ENCODE data around the gene PAXX. TPM values are rescaled to one million over a fixed set of nuclear protein-coding genes. Genes with fewer than 3 reads are reported as not detected.

Gene PAXX, protein sequence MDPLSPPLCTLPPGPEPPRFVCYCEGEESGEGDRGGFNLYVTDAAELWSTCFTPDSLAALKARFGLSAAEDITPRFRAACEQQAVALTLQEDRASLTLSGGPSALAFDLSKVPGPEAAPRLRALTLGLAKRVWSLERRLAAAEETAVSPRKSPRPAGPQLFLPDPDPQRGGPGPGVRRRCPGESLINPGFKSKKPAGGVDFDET
- polyA plus RNA-seq (2013, experiment 1 of 2; ENCODE audit: insufficient read length), result 28.6 TPM
- 32.1 TPM for polyA plus RNA-seq (2013, experiment 2 of 2; ENCODE audit: insufficient read length)

DNA sequence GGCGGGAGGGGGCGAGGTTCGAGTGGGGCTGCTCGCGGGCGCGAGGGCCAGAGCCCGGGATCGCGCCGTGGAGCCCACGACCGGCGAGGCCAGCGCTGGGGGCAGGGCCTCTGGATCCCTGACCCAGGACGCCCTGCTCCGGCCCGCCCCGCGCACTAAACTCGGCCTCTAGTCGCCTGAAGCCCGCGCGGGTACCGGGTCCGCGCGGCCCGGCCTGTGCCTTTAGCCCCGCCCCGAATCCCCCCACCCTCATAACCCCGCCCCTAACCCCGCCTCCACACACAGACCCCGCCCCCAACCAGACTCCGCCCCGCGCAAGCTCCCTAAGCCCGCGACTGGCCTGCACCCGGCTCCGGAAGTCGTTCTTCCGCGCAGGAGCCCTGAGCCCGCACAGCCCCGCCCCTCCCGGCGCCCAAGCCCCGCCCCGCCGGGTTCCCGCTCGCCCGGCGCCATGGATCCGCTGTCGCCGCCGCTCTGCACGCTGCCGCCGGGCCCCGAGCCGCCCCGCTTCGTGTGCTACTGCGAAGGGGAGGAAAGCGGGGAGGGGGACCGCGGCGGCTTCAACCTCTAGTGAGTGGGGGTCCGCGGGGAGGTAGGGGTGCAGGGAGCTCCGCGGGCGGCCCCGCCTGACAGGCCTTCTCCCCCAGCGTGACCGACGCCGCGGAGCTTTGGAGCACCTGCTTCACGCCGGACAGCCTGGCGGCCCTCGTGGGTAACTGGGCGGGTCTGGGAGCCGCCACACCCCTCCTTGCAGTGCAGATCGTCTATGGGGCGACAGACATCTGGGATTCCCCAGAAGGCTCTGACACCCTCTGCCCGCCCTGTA is at the start of gene PAXX:
PAXX (plus strand) TSS at position 430 of the 826 bp plus-strand sequence; CDS start at position 452, 22 bp downstream.
- peak; percentile 88 for DNase-seq

DNA sequence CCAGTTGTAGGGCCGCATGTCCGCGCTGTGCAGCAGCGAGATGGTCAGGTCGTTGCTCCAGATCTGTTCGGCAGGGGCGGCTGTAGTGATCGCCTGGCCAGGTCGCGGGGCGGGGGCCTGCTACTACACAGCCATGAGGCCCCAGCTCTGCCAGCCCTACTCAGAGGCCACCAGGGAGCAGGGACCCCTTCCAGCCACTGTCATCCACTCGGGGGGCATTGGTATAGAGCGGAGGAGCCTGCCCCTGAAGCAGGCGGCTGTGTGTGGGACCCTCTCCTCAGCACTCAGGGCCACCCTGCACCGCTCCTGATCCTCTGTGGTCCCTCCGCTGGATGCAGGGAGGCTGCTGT is 49.4 kb upstream of the PAXX start:
- no peak for DNase-seq

DNA sequence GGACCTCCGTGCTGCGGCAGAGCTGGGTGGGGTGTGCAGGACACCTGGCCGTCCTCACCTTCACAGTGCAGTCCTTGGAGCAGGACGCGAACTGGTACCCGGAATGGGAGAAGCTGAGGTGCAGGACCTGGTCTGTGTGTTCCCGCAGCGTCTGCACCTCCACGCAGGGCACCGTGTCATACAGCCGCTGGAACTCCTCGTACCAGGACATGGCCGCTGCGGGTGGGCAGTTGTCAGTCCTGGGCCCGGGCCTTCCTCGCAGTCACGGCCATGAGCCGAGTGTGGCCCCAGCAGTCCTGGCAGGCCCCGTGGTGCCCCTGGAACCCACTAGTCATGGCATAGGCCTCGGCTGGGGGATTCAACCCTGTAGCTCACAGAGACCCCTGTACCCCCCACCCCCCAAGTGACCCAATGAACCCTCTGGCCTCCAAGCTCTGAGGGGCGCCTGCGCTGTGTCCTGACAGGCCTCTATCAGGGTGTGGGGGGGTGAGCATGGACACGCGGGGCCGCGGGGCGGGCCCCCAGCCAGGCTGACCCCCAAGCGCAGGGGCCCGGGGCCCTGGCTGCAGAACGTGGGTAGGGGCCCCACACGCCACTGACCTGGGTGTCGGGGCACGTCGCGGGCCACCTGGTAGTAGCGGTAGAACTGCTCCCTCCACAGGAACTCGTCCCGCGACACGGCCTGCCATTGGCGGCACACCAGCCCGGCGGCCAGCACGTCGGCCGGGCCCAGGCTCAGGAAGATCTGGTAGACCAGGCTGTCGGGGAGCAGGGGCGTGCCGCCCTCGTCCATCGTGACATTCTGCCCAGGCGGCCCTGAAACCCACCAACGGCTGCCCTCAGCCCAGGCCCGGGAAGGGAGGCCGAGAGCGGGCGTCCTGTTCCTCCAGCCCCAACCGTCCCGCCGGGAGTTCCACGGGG is 48.7 kb upstream of the PAXX start:
- DNase-seq, result no peak

DNA sequence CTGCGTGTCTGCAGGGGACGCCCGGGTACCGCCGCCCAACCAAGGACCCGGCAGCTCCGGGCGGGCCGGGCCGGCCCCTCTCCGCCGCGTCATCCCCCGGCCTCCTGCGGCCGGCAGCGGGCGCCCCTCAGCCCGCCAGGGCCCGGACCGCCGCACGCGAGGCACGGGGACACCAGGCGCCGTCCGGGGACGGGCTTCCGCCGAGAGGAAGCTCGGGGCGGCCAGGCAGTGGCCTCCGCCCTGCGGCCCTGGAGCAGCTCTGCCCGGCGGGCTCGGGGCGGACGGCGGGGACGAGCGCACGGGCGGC is 48.1 kb upstream of the PAXX start:
- peak; percentile 54 for DNase-seq

DNA sequence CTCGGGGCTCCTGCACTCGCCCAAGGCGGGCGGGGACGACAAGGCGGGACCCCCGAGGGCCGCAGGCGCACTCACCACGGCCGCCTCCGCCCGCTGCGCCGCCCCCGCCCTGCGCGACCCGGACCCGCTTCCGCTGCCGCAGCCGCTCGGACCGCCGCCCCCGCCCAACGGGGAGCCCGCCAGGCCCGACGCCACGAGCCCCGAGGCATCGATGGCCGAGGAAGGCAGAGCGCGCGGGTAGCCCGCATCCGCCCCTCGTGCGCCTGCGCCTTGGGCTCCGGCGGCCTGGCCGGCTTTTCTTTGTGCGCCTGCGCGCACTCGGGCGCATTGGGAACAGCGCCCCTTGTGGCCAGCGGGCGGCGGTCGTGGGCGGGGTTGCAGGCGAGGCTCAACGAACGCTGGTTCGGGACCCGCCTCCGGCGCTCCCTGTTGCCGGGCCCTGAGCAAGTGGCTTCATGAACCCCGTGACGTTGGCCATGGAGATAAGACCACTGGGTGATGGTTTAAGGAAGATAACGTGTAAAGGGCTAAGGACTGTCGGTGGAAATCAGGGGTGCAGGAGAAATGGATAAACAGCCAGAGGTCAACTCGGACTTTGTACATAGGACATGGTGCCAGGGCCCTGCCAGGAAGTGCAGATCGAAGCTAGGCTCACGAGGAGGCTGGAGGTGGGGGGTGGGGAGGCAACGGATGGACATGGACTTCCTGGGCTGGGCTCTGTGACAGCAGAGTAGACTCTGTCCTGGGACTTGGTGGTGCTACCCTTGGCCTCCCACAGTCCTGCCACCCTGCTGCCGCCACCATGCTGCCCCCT is 47.5 kb upstream of the PAXX start, which contains the start of the genes C8G and FBXW5:
C8G (plus strand) TSS at position 725 of the 814 bp plus-strand sequence; CDS start at position 803, 78 bp downstream.
FBXW5 (minus strand) TSS at position 220 of the 814 bp plus-strand sequence. CDS start 655 bp downstream, outside the sequence.
- DNase-seq, result peak; percentile 93

DNA sequence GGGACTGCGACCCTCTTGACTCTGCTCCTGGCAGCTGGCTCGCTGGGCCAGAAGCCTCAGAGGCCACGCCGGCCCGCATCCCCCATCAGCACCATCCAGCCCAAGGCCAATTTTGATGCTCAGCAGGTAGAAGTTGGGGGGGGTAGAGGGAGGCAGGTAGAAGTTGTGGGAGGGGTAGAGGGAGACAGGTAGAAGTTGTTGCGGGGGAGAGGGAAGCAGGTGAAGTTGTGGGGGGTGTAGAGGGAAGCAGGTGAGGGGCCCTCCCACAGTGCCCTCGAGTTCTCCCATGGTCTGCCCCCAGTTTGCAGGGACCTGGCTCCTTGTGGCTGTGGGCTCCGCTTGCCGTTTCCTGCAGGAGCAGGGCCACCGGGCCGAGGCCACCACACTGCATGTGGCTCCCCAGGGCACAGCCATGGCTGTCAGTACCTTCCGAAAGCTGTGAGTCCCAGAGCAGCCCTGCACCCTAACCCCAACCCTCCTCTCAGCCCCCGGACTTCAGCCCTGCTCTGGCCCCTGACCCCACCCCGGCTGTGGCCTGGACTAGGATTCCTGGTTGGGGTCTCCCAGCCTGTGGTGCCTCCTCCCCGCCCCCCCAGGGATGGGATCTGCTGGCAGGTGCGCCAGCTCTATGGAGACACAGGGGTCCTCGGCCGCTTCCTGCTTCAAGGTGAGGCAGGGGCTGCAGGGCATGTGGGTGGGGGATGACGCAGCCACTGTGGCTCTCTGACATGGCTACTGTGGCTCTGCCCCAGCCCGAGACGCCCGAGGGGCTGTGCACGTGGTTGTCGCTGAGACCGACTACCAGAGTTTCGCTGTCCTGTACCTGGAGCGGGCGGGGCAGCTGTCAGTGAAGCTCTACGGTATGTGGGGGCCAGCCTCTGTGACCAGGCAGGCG is 46.6 kb upstream of the PAXX start:
- no peak for DNase-seq

DNA sequence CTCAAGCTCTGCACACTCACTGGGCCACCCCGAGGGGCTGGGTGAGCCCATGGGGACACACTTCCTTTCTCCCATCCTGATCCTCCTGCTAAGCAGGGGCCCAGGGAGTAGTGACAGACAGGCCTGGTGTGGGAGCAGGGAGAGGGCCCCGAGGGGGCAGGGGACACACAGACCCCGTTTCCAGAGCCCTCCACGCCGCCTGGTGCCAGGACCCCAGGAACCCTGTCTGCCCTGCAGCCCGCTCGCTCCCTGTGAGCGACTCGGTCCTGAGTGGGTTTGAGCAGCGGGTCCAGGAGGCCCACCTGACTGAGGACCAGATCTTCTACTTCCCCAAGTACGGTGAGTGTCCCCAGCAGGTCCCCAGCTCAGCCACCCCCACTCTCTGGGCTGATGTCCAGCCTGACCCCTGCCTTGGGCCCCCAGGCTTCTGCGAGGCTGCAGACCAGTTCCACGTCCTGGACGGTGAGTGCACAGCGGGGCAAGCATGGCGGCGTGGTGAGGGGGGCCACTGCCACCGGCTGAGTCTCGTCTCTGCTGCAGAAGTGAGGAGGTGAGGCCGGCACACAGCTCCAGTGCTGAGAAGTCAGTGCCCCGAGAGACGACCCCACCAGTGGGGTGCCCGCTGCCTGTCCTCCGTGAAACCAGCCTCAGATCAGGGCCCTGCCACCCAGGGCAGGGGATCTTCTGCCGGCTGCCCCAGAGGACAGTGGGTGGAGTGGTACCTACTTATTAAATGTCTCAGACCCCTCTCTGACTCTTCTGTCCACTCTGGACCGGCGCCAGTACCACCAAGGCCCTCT is 45.8 kb upstream of the PAXX start:
- no peak for DNase-seq

DNA sequence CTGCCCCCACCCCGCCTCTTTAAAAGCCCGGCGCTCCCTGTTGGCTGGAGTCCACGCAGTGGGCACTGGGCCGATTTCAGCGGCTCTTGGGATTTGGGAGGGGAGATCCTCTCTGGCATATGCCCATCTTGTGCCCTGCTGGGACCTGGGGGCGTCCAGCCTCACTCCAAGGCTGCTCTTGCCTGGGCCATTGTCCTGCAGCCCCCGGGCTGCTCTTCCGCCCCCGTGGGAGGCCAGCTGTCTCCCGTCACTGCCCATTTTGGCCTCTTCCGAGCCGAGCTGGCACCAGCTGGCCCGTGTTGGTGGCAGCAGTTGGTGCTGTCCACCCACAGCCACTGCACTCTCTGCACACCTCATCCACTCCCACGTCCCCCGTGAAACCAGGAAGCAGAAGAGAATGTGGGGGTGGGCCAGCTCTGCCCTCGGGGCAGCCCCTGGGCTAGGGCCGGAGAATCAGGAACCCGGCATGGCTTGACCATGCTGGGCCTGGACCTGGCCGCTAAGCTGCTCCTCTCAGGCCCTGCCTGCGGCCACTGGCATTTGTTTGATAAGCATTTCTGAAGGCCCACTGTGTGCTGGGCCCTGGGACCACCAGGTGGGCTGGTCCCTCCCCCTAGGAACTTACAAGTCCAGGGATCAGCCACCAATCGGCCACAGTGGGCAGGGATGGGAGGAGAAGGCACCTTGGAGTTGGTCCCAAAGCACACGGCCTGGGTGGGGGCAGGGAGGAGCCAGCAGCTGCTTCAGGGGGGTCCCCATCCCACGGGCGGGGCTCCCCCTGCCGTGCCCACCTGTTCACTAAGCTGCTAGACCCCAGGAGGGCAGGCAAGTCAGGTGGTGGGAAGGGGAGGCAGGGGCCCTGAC is 45.0 kb upstream of the PAXX start:
- DNase-seq, result no peak

DNA sequence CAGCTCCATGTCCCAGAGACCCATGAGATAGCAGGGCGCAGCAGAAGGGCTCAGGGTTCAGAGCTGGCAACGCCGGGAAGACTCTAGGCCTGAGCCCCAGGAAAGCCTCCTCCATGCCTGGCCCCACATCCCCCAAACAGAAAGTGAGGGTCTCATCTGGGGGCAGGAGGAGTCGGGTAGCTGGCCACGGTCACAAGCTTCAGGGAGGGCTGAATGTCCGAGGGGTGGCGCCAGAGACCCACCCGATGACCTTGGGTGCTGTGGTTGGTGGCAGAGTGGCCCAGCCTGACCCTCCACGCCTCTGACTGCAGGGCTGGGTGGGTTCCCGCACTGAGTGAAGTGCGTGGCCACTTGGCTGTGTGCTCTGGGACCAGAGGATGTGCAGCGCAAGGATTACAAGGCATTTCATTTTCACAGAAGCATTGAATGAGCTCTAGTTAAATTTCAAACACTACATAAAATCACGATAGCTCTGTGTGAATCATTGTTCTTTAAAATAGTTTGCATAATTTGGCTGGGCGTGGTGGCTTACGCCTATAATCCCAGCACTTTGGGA is 44.2 kb upstream of the PAXX start:
- DNase-seq, result peak; percentile 10

DNA sequence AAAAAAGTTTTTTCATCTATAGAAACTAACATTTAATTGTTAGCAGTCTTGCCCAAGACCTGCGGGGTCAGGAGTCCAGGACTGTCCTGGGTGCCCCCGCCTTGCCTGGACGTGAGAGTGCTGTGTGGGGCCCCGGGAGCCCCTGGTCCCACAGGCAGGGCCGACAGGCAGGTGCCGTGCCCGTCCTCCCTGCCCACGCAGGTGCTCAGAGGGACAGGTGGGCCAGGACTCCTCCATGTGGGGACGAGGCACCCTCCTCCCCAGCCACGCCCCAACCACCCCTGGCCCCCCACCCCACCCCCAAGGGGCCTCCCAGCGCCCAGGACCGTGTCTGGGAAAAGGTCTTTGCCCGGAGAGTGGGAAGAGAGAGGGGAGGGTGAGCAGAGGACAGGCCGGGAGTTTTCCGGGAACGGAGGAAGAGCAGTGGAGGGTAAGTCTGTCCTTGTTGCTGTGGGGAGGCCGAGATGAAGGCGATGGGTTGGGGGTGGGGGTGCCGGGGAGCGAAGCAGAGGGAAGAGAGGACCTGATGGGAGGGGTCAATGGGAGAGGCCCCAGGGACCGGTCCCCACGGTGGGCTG is 42.9 kb upstream of the PAXX start:
- DNase-seq, result no peak

DNA sequence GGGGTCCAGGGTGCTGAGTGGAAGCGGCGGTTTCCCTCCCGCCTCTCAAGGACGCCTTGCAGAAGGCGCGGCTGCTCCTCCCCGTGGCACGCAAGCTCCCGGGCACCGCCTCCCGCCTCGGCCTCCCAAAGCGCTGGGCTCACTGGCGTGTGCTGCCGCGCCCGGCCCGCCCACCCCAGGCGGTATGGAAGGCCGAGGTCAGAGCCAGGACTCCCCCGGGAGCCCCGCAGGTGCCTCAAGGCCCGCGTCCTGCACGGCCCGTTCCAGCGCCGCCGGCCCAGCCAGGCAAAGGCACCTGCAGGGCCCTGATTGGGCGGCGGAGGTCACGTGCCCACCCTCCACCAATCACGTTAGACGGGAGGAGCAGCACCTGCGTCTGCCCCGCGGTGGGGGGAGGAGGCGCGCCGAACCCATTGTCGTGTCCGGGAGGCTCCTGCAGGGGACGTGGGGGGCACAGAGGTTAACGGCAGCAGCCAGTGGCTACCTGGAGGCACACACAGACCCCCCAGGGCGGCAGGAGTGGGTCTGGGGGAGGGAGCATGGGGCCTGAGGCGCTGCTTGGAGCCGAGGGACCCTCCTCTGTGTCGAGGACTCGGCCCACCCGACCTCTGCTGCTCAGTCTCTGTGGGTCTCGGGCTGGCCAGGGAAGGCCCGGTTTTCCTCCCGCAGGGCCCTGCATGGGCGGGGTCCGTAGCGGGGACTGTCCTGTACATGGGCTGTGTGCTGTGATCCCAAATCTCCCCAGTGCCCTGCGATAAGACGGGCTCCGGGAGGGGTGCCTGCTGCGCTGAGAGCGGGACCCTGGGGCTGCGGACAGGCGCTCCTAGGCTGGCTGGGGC is 42.2 kb upstream of the PAXX start:
- DNase-seq, result peak; percentile 70

DNA sequence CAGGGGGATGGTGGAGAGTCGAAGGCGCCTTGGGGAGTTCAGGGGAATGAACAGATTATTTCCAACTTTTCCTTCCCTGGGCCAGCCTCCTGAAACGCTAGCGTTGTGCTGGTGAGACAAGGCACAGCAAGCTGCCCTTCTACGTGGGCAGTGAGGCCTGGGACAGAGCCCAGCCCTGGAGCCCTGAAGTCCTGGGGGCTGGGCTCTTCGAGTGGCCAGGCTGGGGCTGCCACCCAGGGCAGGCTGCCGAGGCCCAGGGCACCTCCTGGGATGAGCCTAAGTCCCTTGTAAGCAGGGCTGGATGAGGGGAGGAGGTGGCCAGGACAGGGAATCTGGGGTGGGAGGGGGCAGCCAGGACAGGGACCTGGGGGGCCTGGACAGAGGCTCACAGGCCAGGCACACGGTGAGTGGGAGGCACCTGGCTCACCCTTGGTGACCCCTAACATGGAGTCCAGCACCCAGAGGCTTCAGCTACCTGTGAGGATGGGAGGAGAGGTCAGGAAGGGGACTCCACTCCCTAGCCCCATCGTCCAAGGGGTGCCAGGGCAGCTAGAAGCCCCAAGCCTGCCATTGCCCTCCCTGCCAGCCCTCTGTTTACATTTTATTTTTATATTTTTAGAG is 41.5 kb upstream of the PAXX start:
- DNase-seq, result no peak

DNA sequence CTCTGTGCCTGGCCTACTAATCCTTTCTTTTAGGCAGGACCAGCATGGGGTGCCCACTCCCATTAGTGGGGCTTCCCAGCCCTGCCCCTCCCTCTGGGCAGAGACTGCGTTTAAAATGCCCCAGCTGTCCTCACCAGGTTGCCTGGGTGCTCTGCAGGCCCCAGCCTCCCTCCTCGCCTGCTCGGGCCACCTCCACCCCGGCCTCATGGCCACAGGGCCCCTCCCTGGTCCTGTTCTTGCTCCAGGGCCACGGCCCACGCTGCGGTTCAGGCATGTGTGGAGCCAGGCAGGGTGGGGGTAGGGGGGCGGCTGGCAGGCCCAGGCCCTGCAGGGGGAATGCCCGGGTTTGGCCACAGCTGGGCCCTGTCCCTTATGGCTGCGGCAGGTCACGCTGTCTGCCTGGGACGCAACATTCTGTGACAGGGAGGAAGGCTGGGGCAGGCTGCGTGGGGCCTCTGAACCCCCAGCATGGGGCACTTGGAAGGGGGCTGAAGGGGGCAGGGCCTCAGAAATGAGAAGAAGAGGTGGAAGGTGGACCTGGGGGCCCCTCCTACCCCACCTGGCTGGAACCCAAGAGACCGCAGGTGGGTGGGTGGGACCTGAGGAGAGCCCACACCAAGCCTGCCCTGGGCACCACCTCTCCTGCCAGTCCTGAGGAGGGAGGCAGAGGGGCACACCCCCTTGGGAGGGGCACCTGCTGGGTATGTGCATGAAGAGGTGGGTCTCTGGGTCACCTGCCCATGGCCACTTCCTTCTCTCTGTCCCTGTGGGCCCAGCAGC is 40.5 kb upstream of the PAXX start, which contains the start of gene LCN12:
LCN12 (plus strand) TSS at position 733 of the 780 bp plus-strand sequence. CDS start 55 bp downstream, outside the sequence.
- DNase-seq, result no peak

DNA sequence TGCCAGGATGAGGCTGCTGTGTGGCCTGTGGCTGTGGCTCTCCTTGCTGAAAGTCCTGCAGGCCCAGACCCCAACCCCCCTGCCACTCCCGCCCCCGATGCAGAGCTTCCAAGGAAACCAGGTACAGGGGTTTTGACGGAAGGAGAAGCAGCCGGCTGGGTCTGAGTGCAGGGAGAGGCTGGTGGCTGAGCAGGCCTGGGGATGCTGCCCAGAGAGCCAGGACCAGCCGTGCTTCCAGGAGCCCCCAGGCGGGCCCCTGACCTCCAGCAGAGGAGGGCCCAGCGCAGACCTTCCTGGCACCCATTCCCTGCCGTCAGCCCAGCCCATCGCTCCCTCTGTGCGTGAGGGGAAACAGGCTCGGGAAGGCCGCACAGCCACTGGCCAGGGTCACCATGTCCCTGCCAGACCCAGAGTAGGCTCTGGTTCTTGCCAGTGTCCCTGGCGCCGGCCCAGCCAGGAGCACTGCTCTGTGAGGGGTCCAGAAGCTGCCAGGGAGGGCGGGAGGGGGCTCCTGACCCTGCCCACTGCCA is 39.8 kb upstream of the PAXX start:
- no peak for DNase-seq
